SU-DHL-6 (cell line): ENCODE measurements around the gene NUMA1.

Source experiments
- EZH2phosphoT487 ChIP-seq: fragments of 200-600 bp; sonication (generic), shearing (Covaris generic); conservative IDR thresholded peaks from 2 replicates; pipeline ENCODE4 v1.6.1; 2018; ENCODE audit warnings: mild to moderate bottlenecking, antibody characterized with exemption, low read length, moderate library complexity, mixed read lengths
- TF ChIP-seq, protein P1 (sequence below): fragments of 200-600 bp; sonication (generic); IDR thresholded peaks from one replicate; pipeline ENCODE4 v1.5.1; 2017; ENCODE audit warnings: antibody characterized with exemption, mild to moderate bottlenecking, low read length, moderate library complexity; ENCODE audit not compliant: insufficient read depth, poor library complexity, severe bottlenecking

DNA sequence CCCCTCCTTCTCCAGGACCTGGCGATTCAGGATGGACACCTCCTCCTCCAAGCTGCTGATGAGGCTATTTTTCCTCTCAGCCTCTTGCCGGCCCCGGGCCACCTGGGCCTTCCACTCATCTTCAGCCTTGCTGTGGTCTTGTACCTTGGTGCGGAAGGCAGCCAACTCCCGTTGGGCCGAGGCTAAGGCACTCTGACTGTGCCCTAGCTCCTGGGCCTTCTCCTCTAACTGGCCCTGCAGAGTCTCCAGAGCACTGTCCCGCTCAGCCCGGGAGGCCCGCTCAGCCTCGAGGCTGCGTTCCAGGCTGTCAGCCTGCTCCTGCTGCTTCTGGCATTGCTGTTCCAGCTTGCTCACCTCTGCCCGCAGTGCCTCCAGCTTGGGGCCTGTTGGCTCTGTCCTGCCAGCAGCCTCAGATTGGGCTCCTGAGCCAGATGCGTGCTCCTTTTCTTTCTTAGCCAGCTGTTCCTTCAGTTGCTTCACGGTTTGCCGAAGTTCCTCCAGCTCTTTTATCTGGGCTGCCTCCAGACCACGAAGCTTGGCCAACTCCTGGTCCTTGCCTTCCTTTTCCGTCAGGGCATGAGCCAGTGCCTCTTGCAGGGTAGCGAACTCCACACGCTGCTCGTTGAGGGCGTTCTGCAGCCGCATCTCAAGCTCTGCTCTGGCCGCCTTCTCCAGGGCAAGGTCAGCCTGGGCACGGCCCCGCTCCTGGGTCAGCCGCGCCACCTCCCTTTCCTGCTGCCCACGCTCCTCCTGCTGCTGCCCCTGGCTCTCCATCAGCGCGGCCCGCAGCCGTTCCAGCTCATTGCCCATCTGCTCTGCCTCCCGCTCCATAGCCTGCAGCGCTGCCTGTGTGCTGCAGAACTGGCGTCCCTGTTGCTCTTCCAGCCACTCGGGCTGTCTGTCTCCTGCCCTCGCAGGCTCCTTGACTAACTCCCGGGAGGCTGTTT lies 66.3 kb downstream of the NUMA1 start:
- TF ChIP-seq, protein P1, sequence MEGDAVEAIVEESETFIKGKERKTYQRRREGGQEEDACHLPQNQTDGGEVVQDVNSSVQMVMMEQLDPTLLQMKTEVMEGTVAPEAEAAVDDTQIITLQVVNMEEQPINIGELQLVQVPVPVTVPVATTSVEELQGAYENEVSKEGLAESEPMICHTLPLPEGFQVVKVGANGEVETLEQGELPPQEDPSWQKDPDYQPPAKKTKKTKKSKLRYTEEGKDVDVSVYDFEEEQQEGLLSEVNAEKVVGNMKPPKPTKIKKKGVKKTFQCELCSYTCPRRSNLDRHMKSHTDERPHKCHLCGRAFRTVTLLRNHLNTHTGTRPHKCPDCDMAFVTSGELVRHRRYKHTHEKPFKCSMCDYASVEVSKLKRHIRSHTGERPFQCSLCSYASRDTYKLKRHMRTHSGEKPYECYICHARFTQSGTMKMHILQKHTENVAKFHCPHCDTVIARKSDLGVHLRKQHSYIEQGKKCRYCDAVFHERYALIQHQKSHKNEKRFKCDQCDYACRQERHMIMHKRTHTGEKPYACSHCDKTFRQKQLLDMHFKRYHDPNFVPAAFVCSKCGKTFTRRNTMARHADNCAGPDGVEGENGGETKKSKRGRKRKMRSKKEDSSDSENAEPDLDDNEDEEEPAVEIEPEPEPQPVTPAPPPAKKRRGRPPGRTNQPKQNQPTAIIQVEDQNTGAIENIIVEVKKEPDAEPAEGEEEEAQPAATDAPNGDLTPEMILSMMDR = no peak
- no peak for TF ChIP-seq EZH2phosphoT487
